Ammon's horn (tissue), 1 donor: ENCODE data around the gene CD33.

Source experiments
- DNase-seq: peaks from one replicate; pipeline ENCODE4 v3.0.0-alpha.2; 2016; ENCODE audit warnings: low spot score

CD33 gene

GRCh38 chr19:51258165-51259160 is 33.6 kb downstream of the CD33 start:
- no peak for DNase-seq

- peak; percentile 63 for DNase-seq
Measured at GRCh38 chr19:51259348-51260245, 34.7 kb downstream of the CD33 start.

- no peak for DNase-seq
Measured at GRCh38 chr19:51263808-51264207, 38.9 kb downstream of the CD33 start.

- DNase-seq: peak; percentile 10
Measured at GRCh38 chr19:51271067-51271466, 46.2 kb downstream of the CD33 start.

GRCh38 chr19:51272183-51272810 is 47.4 kb downstream of the CD33 start:
- DNase-seq: no peak

- DNase-seq: no peak
Measured at GRCh38 chr19:51274049-51274770, 49.3 kb downstream of the CD33 start.

GRCh38 chr19:51277112-51277511 is 52.2 kb downstream of the CD33 start:
- no peak for DNase-seq

- DNase-seq: no peak
Measured at GRCh38 chr19:51282335-51282734, 57.5 kb downstream of the CD33 start.

GRCh38 chr19:51285682-51286081 is 60.8 kb downstream of the CD33 start:
- DNase-seq: no peak
